K562 (cell line): Measurements from ENCODE around the gene MCU. TPM values are rescaled to one million over a fixed set of nuclear protein-coding genes. Genes with fewer than 3 reads are reported as not detected.

Source experiments
- ADNP ChIP-seq: fragments of 200-800 bp; sonication (Bioruptor generic); IDR thresholded peaks from 2 replicates; pipeline ENCODE4 v1.6.1; 2016; ENCODE audit warnings: missing genetic modification characterization, missing compliant biosample characterization
- ATF3 ChIP-seq, 2 experiments: fragments of 450-650 bp in 1 of 2; sonication (generic) in 1 of 2; formaldehyde crosslinking in 1 of 2; IDR thresholded peaks in 1 of 2; conservative IDR thresholded peaks in 1 of 2; 2 replicates each; pipeline versions ENCODE4 v1.6.1 to v1.8.1; 2016 to 2023; ENCODE audit warnings: mild to moderate bottlenecking in 2 of 2, moderate library complexity in 2 of 2, inconsistent platforms in 1 of 2, missing genetic modification reagents in 1 of 2
- CEBPB ChIP-seq: fragments of 450-650 bp; IDR thresholded peaks from 2 replicates; pipeline ENCODE4 v1.6.1; 2016; ENCODE audit warnings: missing genetic modification characterization, missing compliant biosample characterization
- CREM ChIP-seq: IDR thresholded peaks from 2 replicates; pipeline ENCODE4 v1.6.1; 2014; ENCODE audit warnings: antibody characterized with exemption, low read depth
- ELF4 ChIP-seq: fragments of 450-650 bp; formaldehyde crosslinking; IDR thresholded peaks from 2 replicates; pipeline ENCODE4 v1.4.0; 2022; ENCODE audit warnings: missing genetic modification characterization
- ESRRB ChIP-seq: fragments of 250-450 bp; sonication (Bioruptor Pico); IDR thresholded peaks from 2 replicates; pipeline ENCODE4 v1.5.0; 2020; ENCODE audit warnings: mild to moderate bottlenecking, moderate library complexity, borderline replicate concordance
- GTF2F1 ChIP-seq: IDR thresholded peaks from 2 replicates; pipeline ENCODE4 v1.6.1; 2011; ENCODE audit warnings: low read depth, low read length, improper control_type of control experiment
- HDGF ChIP-seq: fragments of 450-650 bp; IDR thresholded peaks from 2 replicates; pipeline ENCODE4 v1.6.1; 2016
- HMG20A ChIP-seq: fragments of 450-650 bp; formaldehyde crosslinking; conservative IDR thresholded peaks from 2 replicates; pipeline ENCODE4 v1.4.0; 2020; ENCODE audit warnings: mild to moderate bottlenecking, mixed read lengths
- HSF4 ChIP-seq: fragments of 250-450 bp; sonication (Bioruptor Pico); IDR thresholded peaks from 2 replicates; pipeline ENCODE4 v2.1.2; 2022; ENCODE audit warnings: mild to moderate bottlenecking, moderate library complexity, borderline replicate concordance
- IRF2 ChIP-seq: sonication (generic); formaldehyde crosslinking; IDR thresholded peaks from 2 replicates; pipeline ENCODE4 v1.8.1; 2022; ENCODE audit warnings: mild to moderate bottlenecking, missing genetic modification reagents
- MCM5 ChIP-seq: fragments of 450-650 bp; IDR thresholded peaks from 2 replicates; pipeline ENCODE4 v1.6.1; 2016; ENCODE audit warnings: low read depth
- MLX ChIP-seq, 2 experiments: fragments of 450-650 bp in 1 of 2; sonication (generic) in 1 of 2; formaldehyde crosslinking; conservative IDR thresholded peaks; 2 replicates each; pipeline versions ENCODE4 v1.4.0 to v1.8.1; 2020 to 2022; ENCODE audit warnings: mild to moderate bottlenecking in 1 of 2, missing genetic modification reagents in 1 of 2
- OTX1 ChIP-seq: fragments of 450-650 bp; formaldehyde crosslinking; IDR thresholded peaks from 2 replicates; pipeline ENCODE4 v1.4.0; 2022; ENCODE audit warnings: mild to moderate bottlenecking
- POLR2AphosphoS2 ChIP-seq: IDR thresholded peaks from 2 replicates; pipeline ENCODE4 v1.6.1; 2012; ENCODE audit warnings: low read length, improper control_type of control experiment
- SAFB ChIP-seq: fragments of 200-400 bp; formaldehyde crosslinking; IDR thresholded peaks from 2 replicates; pipeline ENCODE4 v1.6.1; 2017; ENCODE audit warnings: low read depth, low read length, borderline replicate concordance
- TAF9B ChIP-seq: fragments of 450-650 bp; IDR thresholded peaks from 2 replicates; pipeline ENCODE4 v1.6.1; 2018; ENCODE audit warnings: mild to moderate bottlenecking; ENCODE audit not compliant: partially characterized antibody
- TAL1 ChIP-seq: fragments of 450-650 bp; IDR thresholded peaks from 2 replicates; pipeline ENCODE4 v1.6.1; 2016; ENCODE audit warnings: mild to moderate bottlenecking
- YY1 ChIP-seq, 3 experiments: IDR thresholded peaks; 2 replicates each; pipeline ENCODE4 v1.6.1; 2011; ENCODE audit warnings: low read length in 2 of 3, mild to moderate bottlenecking in 2 of 3, moderate library complexity in 2 of 3, borderline replicate concordance in 1 of 3, control low read depth in 1 of 3, low read depth in 1 of 3; ENCODE audit not compliant: insufficient read depth in 3 of 3, insufficient replicate concordance in 2 of 3, control insufficient read depth in 1 of 3, insufficient read length in 1 of 3; ENCODE audit errors: extremely low read depth in 1 of 3
- ZNF124 ChIP-seq: sonication (generic); formaldehyde crosslinking; IDR thresholded peaks from 2 replicates; pipeline ENCODE4 v1.8.1; 2022; ENCODE audit warnings: missing genetic modification reagents
- ZNF140 ChIP-seq: fragments of 250-450 bp; sonication (Bioruptor Pico); IDR thresholded peaks from 2 replicates; pipeline ENCODE4 v1.8.0; 2021; ENCODE audit warnings: moderate library complexity, mild to moderate bottlenecking, inconsistent platforms
- ZNF146 ChIP-seq: IDR thresholded peaks from one replicate; pipeline ENCODE4 v1.6.1; 2018; ENCODE audit warnings: missing compliant biosample characterization; ENCODE audit not compliant: unreplicated experiment
- ZNF212 ChIP-seq: fragments of 450-650 bp; formaldehyde crosslinking; IDR thresholded peaks from 2 replicates; pipeline ENCODE4 v1.4.0; 2020; ENCODE audit warnings: mild to moderate bottlenecking
- ZNF561 ChIP-seq: fragments of 450-650 bp; formaldehyde crosslinking; conservative IDR thresholded peaks from 2 replicates; pipeline ENCODE4 v1.4.0; 2020; ENCODE audit warnings: mild to moderate bottlenecking, moderate library complexity
- polyA plus RNA-seq, 8 experiments: library from polyadenylated mRNA; depleted of rRNA in 4 of 8; stranded (reverse) in 5 of 8; unstranded in 3 of 8; fragments of >200 nt; fragmentation: Nextera tagmentation in 2 of 8; fragmentation: Illumina TruSeq in 1 of 8; extraction: Ambion mirVana in 2 of 8; extraction: Trizol in 1 of 8; gene quantifications; 2 replicates each; pipeline versions ENCODE4 v1.2.1 to v1.2.3, GENCODE V29; 2011 to 2014; ENCODE audit warnings: inconsistent platforms in 1 of 8, missing spikeins in 1 of 8
- total RNA-seq, 7 experiments: library from RNA; depleted of rRNA in 6 of 7; stranded (reverse); fragments of >200 nt in 6 of 7; fragmentation: Illumina TruSeq in 2 of 7; extraction: Trizol in 2 of 7; gene quantifications; 2 replicates each; pipeline versions ENCODE4 v1.2.1 to v1.2.3, GENCODE V29; 2011 to 2021; ENCODE audit warnings: low replicate concordance in 1 of 7
- TF ChIP-seq, protein P1 (sequence below): sonication (generic); formaldehyde crosslinking; IDR thresholded peaks from 2 replicates; pipeline ENCODE4 v1.8.0; 2022; ENCODE audit warnings: missing genetic modification reagents, mild to moderate bottlenecking, borderline replicate concordance
- TF ChIP-seq, protein P2 (sequence below): fragments of 200-800 bp; sonication (Bioruptor generic); IDR thresholded peaks from 2 replicates; pipeline ENCODE4 v1.6.1; 2017; ENCODE audit warnings: missing genetic modification characterization, missing compliant biosample characterization

Gene MCU
- total and polyA plus RNA-seq, 9 of the 15 experiments (the other 6 are each of a cell fraction or from before 2014, with no cell fraction given), result 8.2 to 88.8 (median 21.3) TPM

DNA sequence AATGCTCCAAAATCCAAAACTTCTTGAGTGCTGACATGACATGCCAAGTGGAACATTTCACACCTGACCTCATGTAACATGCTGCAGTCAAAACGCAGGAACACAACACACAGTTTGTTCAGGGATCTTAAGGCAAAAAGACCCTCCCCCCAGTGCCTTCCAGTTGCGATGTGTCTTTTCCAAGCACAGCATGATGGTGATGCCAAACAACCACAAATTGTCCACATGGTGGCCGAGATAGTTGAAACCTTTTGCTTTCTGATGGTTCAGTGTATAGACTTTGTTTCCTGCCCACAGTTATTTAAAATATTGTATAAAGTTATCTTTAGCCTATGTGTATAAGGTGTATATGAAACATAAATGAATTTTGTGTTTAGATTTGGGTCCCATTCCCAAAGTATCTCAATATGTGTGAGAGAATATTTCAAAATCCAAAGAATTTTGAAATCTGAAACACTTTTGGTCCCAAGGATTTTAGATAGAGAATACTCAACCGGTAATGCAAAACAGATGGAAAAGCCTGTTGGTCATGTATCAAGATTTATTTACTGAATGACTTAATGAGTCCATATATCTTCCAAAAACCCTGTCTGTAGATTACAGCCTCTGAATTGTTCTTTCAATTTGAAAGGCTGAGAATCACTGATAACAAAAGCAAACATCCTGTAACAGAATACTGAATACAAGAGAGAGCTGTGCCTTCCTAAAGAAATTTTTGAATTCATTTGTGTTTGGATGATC, 108.2 kb downstream of the MCU start (continued):
- TF ChIP-seq CEBPB (tag) (no peak), TAF9B (no peak), TAL1 (peak; percentile 83), ATF3 (IDR thresholded peaks at IDR 0.05) (peak; percentile 69), ATF3 (CRISPR knock-in tag; conservative IDR thresholded peaks at IDR 0.05) (no peak), GTF2F1 (no peak), MLX (CRISPR knock-in tag; conservative IDR thresholded peaks at IDR 0.05) (no peak), ADNP (tag) (no peak), CREM (no peak), ELF4 (CRISPR knock-in tag) (no peak), ZNF146 (CRISPR knock-in tag) (no peak), POLR2AphosphoS2 (no peak), MCM5 (no peak), IRF2 (CRISPR knock-in tag) (no peak), HDGF (no peak), ZNF140 (no peak), HSF4 (CRISPR knock-in tag) (no peak), HMG20A (CRISPR knock-in tag) (no peak), ESRRB (CRISPR knock-in tag) (no peak), ZNF124 (no peak), ZNF212 (CRISPR knock-in tag) (no peak), SAFB (no peak), OTX1 (CRISPR knock-in tag) (no peak), ZNF561 (no peak), YY1 (IDR thresholded peaks at IDR 0.05; ENCODE audit: borderline replicate concordance in 1 of 3, control insufficient read depth in 1 of 3, extremely low read depth in 1 of 3, insufficient read depth in 3 of 3, insufficient read length in 1 of 3, insufficient replicate concordance in 2 of 3, low read depth in 1 of 3, low read length in 2 of 3) (no peak)
- TF ChIP-seq, protein P1, sequence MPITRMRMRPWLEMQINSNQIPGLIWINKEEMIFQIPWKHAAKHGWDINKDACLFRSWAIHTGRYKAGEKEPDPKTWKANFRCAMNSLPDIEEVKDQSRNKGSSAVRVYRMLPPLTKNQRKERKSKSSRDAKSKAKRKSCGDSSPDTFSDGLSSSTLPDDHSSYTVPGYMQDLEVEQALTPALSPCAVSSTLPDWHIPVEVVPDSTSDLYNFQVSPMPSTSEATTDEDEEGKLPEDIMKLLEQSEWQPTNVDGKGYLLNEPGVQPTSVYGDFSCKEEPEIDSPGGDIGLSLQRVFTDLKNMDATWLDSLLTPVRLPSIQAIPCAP (CRISPR knock-in tag), result no peak
- TF ChIP-seq, protein P2, sequence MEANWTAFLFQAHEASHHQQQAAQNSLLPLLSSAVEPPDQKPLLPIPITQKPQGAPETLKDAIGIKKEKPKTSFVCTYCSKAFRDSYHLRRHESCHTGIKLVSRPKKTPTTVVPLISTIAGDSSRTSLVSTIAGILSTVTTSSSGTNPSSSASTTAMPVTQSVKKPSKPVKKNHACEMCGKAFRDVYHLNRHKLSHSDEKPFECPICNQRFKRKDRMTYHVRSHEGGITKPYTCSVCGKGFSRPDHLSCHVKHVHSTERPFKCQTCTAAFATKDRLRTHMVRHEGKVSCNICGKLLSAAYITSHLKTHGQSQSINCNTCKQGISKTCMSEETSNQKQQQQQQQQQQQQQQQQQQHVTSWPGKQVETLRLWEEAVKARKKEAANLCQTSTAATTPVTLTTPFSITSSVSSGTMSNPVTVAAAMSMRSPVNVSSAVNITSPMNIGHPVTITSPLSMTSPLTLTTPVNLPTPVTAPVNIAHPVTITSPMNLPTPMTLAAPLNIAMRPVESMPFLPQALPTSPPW, result no peak
